SK-N-SH treated with all-trans-retinoic acid at 6 μM for 48 hours (cell line): ENCODE results near the gene SDR9C7.
"Not testable (repeated sequence)": the region's sequence is repeated elsewhere in the genome, so short reads cannot be mapped to it uniquely, and the experiment has no call there.

Source experiments
- ATAC-seq: fragments of 200-7000 bp; cut with Tn5 transposase; 3 replicates; pipeline ENCODE4 v1.9.1; 2020; ENCODE audit warnings: mild to moderate bottlenecking, moderate library complexity
- ARNTL ChIP-seq: fragments of 450-650 bp; formaldehyde crosslinking; IDR thresholded peaks from 2 replicates; pipeline ENCODE4 v1.5.0; 2020; ENCODE audit warnings: low read depth, mild to moderate bottlenecking, moderate library complexity, borderline replicate concordance
- BACH2 ChIP-seq: fragments of 250-450 bp; sonication (Bioruptor Pico); IDR thresholded peaks from 2 replicates; pipeline ENCODE4 v1.9.0; 2021; ENCODE audit warnings: mild to moderate bottlenecking, borderline replicate concordance
- CSDC2 ChIP-seq: fragments of 250-450 bp; sonication (Bioruptor Pico); IDR thresholded peaks from 2 replicates; pipeline ENCODE4 v1.5.0; 2020; ENCODE audit warnings: mild to moderate bottlenecking, moderate library complexity
- CSRNP3 ChIP-seq: fragments of 250-450 bp; sonication (Bioruptor Pico); IDR thresholded peaks from 2 replicates; pipeline ENCODE4 v1.5.1; 2021; ENCODE audit warnings: mild to moderate bottlenecking, moderate library complexity
- GLIS3 ChIP-seq: fragments of 250-450 bp; sonication (Bioruptor Pico); IDR thresholded peaks from 2 replicates; pipeline ENCODE4 v1.5.0; 2020; ENCODE audit warnings: mild to moderate bottlenecking, moderate library complexity
- OSR1 ChIP-seq: fragments of 250-450 bp; sonication (Bioruptor Pico); IDR thresholded peaks from 2 replicates; pipeline ENCODE4 v1.8.0; 2022; ENCODE audit warnings: moderate library complexity, mild to moderate bottlenecking, inconsistent platforms
- POU6F1 ChIP-seq: fragments of 250-450 bp; sonication (Bioruptor Pico); IDR thresholded peaks from 2 replicates; pipeline ENCODE4 v1.8.0; 2021; ENCODE audit warnings: low read depth, mild to moderate bottlenecking, moderate library complexity, borderline replicate concordance
- TCF4 ChIP-seq: fragments of 250-450 bp; sonication (Bioruptor Pico); IDR thresholded peaks from 2 replicates; pipeline ENCODE4 v1.8.0; 2021; ENCODE audit warnings: mild to moderate bottlenecking, moderate library complexity, borderline replicate concordance
- TSHZ2 ChIP-seq: fragments of 250-450 bp; sonication (Bioruptor Pico); IDR thresholded peaks from 2 replicates; pipeline ENCODE4 v1.5.0; 2020; ENCODE audit warnings: mild to moderate bottlenecking, moderate library complexity
- ZC3H10 ChIP-seq: fragments of 250-450 bp; sonication (Bioruptor Pico); IDR thresholded peaks from 2 replicates; pipeline ENCODE4 v1.5.1; 2021; ENCODE audit warnings: mild to moderate bottlenecking, moderate library complexity
- ZFP3 ChIP-seq: fragments of 250-450 bp; sonication (Bioruptor Pico); IDR thresholded peaks from 2 replicates; pipeline ENCODE4 v1.5.0; 2020; ENCODE audit warnings: mild to moderate bottlenecking, moderate library complexity
- ZFP30 ChIP-seq: fragments of 450-650 bp; formaldehyde crosslinking; IDR thresholded peaks from 2 replicates; pipeline ENCODE4 v1.5.0; 2022; ENCODE audit warnings: mild to moderate bottlenecking, moderate library complexity
- ZNF565 ChIP-seq: fragments of 450-650 bp; formaldehyde crosslinking; conservative IDR thresholded peaks from 2 replicates; pipeline ENCODE4 v1.5.0; 2020; ENCODE audit warnings: low read depth, mild to moderate bottlenecking, moderate library complexity
- ZNF70 ChIP-seq: fragments of 450-650 bp; formaldehyde crosslinking; IDR thresholded peaks from 2 replicates; pipeline ENCODE4 v1.5.0; 2020; ENCODE audit warnings: mild to moderate bottlenecking, moderate library complexity
- ZNF8 ChIP-seq: fragments of 450-650 bp; formaldehyde crosslinking; IDR thresholded peaks from 2 replicates; pipeline ENCODE4 v1.5.0; 2020; ENCODE audit warnings: mild to moderate bottlenecking, moderate library complexity
- TF ChIP-seq, protein P1 (sequence below): fragments of 250-450 bp; sonication (Bioruptor Pico); IDR thresholded peaks from 2 replicates; pipeline ENCODE4 v1.5.1; 2020; ENCODE audit warnings: low read depth, mild to moderate bottlenecking, moderate library complexity
- TF ChIP-seq, protein P2 (sequence below): fragments of 250-450 bp; sonication (Bioruptor Pico); IDR thresholded peaks from 2 replicates; pipeline ENCODE4 v1.8.0; 2020; ENCODE audit warnings: mild to moderate bottlenecking, moderate library complexity, borderline replicate concordance

Gene SDR9C7

DNA sequence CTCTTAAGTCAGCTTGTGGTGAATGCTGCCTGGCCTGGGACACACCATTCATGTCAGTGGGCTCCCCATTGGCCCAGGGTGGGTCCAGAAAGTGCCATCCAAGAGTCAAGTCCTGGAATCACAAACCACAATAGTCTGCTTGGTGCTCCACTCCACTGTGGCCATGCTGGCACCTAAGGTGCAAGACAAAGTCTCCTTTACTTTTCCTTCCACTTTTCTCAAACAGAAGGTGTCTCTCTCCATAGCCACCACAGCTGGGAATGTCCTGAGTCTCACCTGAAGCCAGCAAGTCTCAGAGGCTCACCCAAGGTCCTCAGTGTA lies 14.2 kb upstream of the SDR9C7 start:
- TF ChIP-seq ZFP3 (CRISPR knock-in tag) (no peak), TSHZ2 (no peak)
- ATAC-seq: no peak

- no peak for ATAC-seq
- no peak for TF ChIP-seq OSR1
- TF ChIP-seq CSDC2 (CRISPR knock-in tag): no peak
- TF ChIP-seq ZNF8 (CRISPR knock-in tag): no peak
- TF ChIP-seq ZNF70: no peak
- TF ChIP-seq POU6F1 (CRISPR knock-in tag): no peak
- no peak for TF ChIP-seq TCF4 (CRISPR knock-in tag)
- TF ChIP-seq ARNTL (CRISPR knock-in tag): no peak
- TF ChIP-seq, protein P1, sequence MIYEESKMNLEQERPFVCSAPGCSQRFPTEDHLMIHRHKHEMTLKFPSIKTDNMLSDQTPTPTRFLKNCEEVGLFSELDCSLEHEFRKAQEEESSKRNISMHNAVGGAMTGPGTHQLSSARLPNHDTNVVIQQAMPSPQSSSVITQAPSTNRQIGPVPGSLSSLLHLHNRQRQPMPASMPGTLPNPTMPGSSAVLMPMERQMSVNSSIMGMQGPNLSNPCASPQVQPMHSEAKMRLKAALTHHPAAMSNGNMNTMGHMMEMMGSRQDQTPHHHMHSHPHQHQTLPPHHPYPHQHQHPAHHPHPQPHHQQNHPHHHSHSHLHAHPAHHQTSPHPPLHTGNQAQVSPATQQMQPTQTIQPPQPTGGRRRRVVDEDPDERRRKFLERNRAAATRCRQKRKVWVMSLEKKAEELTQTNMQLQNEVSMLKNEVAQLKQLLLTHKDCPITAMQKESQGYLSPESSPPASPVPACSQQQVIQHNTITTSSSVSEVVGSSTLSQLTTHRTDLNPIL: no peak
These were observed 13.6 kb upstream of the SDR9C7 start for GRCh38 chr12:56947633-56948456.

DNA sequence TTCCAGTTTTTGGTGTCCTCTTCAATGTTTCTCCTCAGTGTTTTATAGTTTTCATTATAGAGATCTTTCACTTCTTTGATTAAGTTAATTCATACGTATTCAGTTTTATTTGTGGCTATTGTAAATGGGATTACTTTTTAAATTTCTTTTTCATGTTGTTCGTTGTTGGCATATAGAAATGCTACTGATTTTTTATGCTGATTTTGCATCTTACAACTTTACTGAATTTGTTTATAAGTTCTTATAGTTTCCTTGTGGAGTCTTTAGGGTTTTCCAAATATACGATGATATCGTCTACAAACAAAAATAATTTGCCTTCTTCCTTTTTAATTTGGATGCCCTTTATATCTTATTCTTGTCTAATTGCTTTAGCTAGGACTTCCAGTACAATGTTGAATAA lies 9.7 kb upstream of the SDR9C7 start:
- no peak for TF ChIP-seq TSHZ2
- TF ChIP-seq GLIS3 (CRISPR knock-in tag): no peak
- no peak for TF ChIP-seq ZNF565 (CRISPR knock-in tag)
- TF ChIP-seq ZFP30: no peak
- TF ChIP-seq OSR1: no peak
- TF ChIP-seq CSRNP3 (CRISPR knock-in tag): no peak
- no peak for TF ChIP-seq ZC3H10 (CRISPR knock-in tag)
- no peak for TF ChIP-seq BACH2 (CRISPR knock-in tag)
- TF ChIP-seq CSDC2 (CRISPR knock-in tag): no peak
- TF ChIP-seq, protein P1: no peak
- no peak for TF ChIP-seq ZNF70
- TF ChIP-seq, protein P2, sequence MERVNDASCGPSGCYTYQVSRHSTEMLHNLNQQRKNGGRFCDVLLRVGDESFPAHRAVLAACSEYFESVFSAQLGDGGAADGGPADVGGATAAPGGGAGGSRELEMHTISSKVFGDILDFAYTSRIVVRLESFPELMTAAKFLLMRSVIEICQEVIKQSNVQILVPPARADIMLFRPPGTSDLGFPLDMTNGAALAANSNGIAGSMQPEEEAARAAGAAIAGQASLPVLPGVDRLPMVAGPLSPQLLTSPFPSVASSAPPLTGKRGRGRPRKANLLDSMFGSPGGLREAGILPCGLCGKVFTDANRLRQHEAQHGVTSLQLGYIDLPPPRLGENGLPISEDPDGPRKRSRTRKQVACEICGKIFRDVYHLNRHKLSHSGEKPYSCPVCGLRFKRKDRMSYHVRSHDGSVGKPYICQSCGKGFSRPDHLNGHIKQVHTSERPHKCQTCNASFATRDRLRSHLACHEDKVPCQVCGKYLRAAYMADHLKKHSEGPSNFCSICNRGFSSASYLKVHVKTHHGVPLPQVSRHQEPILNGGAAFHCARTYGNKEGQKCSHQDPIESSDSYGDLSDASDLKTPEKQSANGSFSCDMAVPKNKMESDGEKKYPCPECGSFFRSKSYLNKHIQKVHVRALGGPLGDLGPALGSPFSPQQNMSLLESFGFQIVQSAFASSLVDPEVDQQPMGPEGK (CRISPR knock-in tag): no peak
- TF ChIP-seq, all 23 proteins: peak for 0
- ATAC-seq: no peak

- not testable (repeated sequence) for ATAC-seq
These were observed 9.2 kb upstream of the SDR9C7 start for GRCh38 chr12:56943374-56943773.
